GM21360 (cell line): ENCODE measurements around the gene MAML2.

ENCODE experiments used
- ATAC-seq: cut with Tn5 transposase; IDR thresholded peaks from one replicate; pipeline ENCODE4 v1.9.1; 2021; ENCODE audit warnings: mild to moderate bottlenecking, moderate library complexity; ENCODE audit not compliant: unreplicated experiment

Gene MAML2

DNA sequence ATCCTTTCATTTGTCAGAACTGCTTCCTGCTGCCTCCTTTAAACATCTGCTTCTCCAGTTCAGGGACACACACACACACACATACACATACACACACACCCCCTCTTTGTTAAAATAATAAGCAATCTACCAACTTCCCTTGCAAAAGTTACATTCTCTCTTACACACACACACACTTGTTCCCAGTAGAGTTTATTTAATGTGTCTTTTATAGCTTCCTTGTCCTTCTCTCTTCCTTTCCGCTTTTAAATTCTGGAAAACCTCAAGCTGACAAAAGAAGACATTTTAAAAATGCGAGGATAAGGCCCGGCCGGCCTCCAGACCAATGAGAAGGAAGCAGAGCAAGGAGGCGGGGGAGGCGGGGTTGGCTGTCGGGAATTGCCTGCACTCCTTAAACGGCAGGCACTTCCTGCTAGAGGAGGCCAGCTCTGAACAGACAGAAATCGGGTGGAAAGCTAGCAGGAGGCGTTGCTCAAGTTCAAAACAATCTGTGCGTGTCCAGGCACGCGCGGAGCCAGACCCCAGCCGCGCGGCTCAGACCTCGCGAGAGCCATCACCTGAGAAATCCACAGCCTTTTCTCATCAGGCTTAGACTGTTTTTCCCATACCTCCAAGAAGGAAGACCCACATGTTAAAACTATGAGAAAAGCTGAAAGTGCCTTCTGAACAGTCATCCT lies 99.9 kb downstream of the MAML2 start:
- ATAC-seq = peak; percentile 87

DNA sequence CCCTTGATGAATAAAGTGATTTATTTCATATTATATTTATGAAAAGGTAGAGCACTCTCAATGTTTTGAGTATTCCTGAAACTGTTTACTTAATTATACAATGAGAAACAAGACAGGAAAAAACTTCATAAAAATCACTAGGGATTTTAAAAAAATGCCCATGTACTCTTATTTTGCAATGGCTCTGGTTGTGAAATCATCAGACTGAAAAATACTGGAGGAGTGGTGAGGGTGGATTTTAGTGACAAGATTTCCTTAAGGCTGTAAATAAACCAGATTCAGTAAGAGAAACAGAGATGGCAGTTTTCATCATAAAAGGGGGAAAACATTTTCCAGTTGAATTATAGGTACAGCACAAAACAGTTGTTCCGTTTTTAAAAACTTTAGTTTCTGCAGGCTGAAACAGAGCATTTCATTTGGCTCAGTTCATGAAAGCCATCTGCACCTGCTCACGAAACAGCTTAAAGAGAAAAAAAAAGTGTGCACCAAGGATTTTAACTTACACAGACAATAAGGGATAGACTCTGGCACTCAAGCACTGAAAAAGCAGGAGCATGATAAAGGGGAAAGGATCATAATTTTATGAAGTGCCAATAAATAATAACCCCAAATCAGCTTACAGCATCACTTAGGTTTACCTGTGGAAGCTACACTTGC lies 100.7 kb downstream of the MAML2 start:
- no peak for ATAC-seq

- ATAC-seq = no peak
These were observed 101.6 kb downstream of the MAML2 start for GRCh38 chr11:96241331-96241841.

GRCh38 chr11:96238563-96239135 lies 104.3 kb downstream of the MAML2 start:
- ATAC-seq = no peak

- no peak for ATAC-seq
These were observed 105.2 kb downstream of the MAML2 start for GRCh38 chr11:96237766-96238266.

- peak; percentile 93 for ATAC-seq
These were observed 107.2 kb downstream of the MAML2 start for GRCh38 chr11:96235751-96236150.

- ATAC-seq = no peak
These were observed 108.0 kb downstream of the MAML2 start for GRCh38 chr11:96234866-96235441.

DNA sequence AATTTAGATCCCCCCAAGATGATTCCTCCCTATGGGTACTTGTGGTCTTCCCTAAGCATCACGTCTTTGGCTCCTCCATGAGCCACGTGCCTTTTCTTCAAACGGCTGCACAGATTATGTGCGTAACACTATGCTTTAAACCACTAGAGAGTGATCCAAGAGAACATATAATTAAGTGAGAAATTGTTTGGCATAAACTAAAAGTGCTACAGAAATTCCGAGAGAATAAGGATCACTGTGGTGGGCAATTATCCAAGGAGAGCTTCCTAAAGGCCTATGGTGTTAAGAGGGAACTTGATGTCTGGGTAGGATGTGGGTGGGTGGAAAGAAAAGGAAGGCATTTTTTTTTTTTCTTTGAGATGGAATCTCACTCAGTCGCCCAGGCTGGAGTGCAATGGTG lies 110.9 kb downstream of the MAML2 start:
- no peak for ATAC-seq

DNA sequence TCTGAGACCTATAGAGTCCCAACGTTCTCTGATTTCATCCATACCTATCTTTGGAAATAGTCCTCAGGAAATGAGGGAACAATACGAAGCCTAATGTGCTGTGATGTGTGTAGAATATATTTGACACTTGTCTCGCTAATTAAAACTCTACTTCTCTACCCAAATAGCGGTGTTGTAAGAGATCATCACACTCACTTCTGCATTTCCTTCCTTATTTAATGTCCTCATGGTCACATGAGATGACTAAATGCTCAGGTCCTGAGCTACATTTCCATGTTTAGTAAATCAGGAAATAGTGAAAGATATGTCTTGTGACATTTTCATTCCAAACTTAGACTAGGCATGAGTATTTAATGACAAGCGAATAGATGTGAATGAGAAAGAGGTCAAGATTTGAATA lies 112.3 kb downstream of the MAML2 start:
- ATAC-seq = no peak

DNA sequence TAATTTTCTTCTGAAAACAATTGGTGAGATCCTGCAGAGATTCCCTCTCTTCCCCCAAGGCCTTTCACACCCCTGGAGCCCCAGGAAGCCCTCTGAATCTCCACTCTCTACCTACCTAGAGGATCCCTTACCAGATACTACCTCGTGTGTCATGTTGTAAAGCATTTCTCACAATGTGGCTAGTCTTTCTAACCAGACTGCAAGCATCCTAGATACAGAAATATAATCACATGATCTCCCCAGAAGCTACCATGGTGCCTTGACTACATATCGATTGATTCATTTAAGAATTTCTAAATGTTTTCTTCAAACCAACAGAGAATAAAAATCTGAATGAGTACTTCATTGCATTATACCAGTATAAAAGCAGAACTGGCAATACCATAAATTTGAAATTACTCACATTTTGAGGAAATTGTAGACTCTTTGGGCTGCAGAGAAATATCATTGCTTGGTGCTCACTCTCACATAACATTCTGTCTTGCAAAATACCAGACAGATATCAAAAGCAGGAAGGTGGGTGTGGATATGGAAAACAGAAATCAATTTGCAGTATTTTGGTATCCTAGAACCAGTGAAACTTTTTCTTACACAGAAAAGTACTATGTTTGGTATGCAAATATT lies 113.5 kb downstream of the MAML2 start:
- ATAC-seq = no peak

DNA sequence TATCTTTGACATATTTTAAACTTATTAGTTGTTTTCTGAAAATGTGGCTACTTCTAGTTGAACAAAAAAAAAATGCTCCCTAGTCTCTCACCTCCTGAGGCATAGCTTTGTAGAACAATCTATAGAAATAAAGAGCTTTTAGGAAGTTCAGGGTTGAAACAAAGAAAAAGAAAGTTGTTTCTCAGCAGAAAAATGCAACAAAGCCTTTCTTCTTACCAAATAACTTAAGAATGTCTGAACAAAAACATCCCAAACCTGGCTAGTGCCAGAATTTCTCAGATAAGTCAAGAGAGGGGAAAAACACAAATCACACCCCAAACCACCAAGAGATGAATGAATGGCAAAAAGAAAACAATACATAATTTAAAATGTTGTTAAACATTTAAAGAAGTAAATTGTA lies 114.1 kb downstream of the MAML2 start:
- no peak for ATAC-seq

GRCh38 chr11:96228473-96228891 lies 114.5 kb downstream of the MAML2 start:
- ATAC-seq = no peak

GRCh38 chr11:96227244-96227643 lies 115.8 kb downstream of the MAML2 start:
- ATAC-seq = no peak

- ATAC-seq = no peak
These were observed 119.9 kb downstream of the MAML2 start for GRCh38 chr11:96223083-96223482.

DNA sequence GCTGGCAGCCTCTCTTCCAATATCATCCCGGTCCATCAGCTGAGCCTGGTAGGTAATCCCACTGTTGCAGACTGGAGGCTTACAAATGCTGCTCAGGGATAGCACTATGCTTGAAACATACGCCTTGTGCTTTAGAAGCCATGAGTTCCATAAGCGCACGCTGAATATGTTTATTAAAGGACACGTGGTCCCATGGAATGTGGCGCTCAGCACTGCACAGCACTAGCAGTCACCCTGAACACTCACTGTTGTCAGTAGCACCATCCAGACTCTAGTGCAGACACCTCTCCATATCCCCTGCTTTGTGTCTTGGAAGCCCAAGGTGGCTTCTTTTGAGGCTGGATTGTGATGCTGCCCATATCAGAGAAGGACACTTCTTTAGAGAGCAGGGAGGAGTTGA lies 120.9 kb downstream of the MAML2 start:
- no peak for ATAC-seq

DNA sequence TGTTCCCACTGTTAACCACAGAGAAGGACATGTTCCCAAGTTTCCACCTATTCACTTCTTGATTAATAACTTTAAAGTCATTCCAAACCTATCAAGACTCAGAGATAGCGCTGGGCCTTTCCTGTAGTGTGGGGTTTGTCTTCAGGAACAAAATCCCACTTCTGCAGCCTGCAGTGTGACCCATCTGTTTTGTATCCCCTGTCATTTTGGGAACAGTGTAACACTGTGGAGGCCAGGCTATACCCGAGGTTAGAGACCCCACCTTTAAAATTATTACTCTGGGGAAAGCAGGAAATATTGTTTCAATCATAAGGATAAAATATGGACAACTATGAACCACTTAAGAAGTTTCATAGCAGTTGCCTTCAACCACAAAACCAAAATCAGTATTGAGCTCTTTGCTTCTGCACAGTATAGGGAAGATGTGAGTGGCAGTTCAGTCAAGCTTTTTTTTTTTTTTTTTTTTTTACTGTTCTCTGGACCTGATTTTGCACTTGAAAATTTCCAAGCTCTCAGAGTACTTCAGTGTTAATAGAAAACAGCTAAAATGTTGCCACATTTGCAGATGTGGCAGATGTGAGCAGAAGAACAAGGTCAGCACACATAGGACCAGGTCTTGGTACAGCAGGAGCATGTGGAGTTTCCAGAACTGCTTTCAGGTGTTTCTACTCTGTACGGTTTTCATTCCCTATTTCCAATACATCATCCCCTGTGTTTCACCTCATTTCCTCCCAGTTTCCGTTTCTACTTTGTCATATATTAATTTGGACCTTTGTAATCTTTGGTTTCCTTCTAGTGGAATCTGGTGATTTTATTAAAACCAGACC lies 121.5 kb downstream of the MAML2 start:
- no peak for ATAC-seq

DNA sequence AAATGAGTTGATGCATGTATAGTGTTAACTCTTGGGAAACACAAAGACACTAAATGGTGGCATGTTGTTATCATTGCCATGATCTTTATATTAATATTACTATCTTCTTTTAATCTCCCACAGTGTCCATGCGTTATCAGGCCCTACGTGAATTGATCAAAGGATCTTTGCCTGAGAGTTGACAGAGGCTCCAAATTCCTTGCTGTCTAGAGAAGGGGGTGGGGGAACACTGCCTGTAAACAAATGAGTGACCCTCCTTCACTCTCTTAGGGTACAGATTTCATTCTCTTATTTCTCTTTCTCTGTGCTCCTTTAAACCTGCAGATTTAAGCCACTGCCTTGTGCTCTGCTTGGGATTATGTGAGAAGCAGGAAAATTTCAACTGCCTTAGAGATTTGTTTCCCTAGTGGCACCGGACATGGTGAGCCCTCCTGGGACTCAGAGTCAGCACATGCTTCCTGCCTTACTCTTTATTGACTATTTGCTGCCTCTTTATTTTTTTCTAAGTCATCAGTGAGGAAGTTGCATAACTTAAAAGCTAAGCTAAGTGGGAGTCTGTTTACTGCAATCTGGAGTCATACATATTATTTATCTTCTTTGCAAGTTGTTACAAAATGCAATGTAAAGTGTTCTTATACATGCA lies 122.9 kb downstream of the MAML2 start:
- no peak for ATAC-seq

DNA sequence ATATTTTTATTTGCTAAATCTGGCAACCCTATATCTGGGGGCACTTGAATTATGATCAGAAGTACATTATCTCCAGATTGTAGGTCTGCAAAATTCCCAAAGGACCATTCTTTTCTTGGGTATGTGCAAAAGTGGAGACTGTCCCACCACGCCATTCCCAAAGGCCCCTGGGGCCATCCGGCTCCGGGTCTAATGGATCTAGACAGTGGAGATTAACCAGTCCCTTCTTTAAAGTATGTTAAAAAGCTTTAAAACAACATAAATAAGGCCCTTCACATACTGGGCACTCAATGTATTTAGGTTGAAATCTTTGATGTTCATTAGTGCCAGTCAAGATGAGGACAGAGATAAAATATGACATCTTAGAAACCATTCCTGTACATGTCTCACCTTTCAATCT lies 124.1 kb downstream of the MAML2 start:
- no peak for ATAC-seq

DNA sequence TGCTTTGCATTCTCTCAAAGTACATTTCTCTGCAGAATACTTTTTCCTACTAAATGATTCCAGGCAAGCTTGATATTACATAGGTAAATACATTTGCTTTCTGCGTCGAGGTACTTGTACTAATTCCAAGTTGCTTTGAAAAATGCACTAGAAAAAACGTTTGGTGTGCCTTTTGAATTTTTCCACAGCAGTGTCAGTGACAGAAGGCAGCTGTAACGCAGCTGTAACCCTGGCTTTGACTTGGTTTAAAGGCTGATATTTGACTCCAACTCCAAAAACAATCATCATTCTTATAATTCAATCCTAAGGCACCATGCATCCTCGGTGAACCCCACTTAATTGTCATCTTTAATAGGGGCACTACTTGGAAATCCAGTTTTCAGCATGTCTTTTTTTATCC lies 125.0 kb downstream of the MAML2 start:
- ATAC-seq = no peak

GRCh38 chr11:96217206-96217605 lies 125.8 kb downstream of the MAML2 start:
- ATAC-seq = no peak
